H1 (cell line): ENCODE results near the gene YPEL4. TPM values are rescaled to one million over a fixed set of nuclear protein-coding genes. Genes with fewer than 3 reads are reported as not detected.

Experiments used
- CTCF ChIA-PET: fragments of 300-600 bp; sonication (Branson Sonifier 250); formaldehyde crosslinking; loops from one replicate; lab custom pipeline; 2021; ENCODE audit not compliant: partially characterized antibody; lab: Charles Lee
- POLR2A ChIA-PET: fragments of 300-600 bp; sonication (Branson Sonifier 250); formaldehyde crosslinking; loops from one replicate; lab custom pipeline; 2021; ENCODE audit warnings: inconsistent platforms; ENCODE audit not compliant: partially characterized antibody; lab: Charles Lee
- DNase-seq, 2 experiments: peaks; one replicate each; pipeline versions ENCODE4 v3.0.0 to v3.0.0-alpha.2; 2010 to 2022; ENCODE audit warnings: low spot score in 2 of 2, low read depth in 1 of 2, mixed read lengths in 1 of 2
- FAIRE-seq: peaks from 2 replicates; lab custom pipeline; 2011; peaks lifted over from hg19 to GRCh38; lab: Jason Lieb, UNC
- H2AFZ ChIP-seq: 2 replicates; pipeline ENCODE4 v1.8.1; 2012; ENCODE audit warnings: low read length, inconsistent platforms
- H2AK5ac ChIP-seq: 2 replicates; pipeline ENCODE4 v1.6.1; 2013; ENCODE audit warnings: low read depth, low read length
- H2BK120ac ChIP-seq: replicated peaks from 2 replicates; pipeline ENCODE3; 2013; ENCODE audit warnings: low read depth, low read length, inconsistent platforms
- H2BK12ac ChIP-seq: 2 replicates; pipeline ENCODE4 v1.6.1; 2013; ENCODE audit warnings: low read depth, low read length
- H2BK15ac ChIP-seq: 2 replicates; pipeline ENCODE4 v1.6.1; 2013; ENCODE audit warnings: low read length
- H2BK20ac ChIP-seq: 2 replicates; pipeline ENCODE4 v1.6.1; 2013; ENCODE audit warnings: low read length
- H2BK5ac ChIP-seq: 2 replicates; pipeline ENCODE4 v1.6.1; 2013; ENCODE audit warnings: low read depth, low read length
- H3K14ac ChIP-seq: 2 replicates; pipeline ENCODE4 v1.6.1; 2013; ENCODE audit warnings: inconsistent platforms; ENCODE audit not compliant: insufficient read length
- H3K18ac ChIP-seq: 2 replicates; pipeline ENCODE4 v1.6.1; 2013; ENCODE audit warnings: low read length; ENCODE audit errors: extremely low read depth
- H3K23ac ChIP-seq: 2 replicates; pipeline ENCODE4 v1.6.1; 2013; ENCODE audit warnings: inconsistent platforms; ENCODE audit not compliant: insufficient read length
- H3K23me2 ChIP-seq: 2 replicates; pipeline ENCODE4 v1.6.1; 2013; ENCODE audit warnings: low read depth, low read length
- H3K27ac ChIP-seq: 2 replicates; pipeline ENCODE4 v1.6.1; 2011; ENCODE audit warnings: low read depth, low read length, inconsistent platforms
- H3K27me3 ChIP-seq, 4 experiments: replicated peaks in 1 of 4; 1 replicate in 1 of 4; 2 replicates in 3 of 4; pipeline versions ENCODE4 v1.6.1 to v1.8.1; 2011 to 2013; ENCODE audit warnings: low read length in 3 of 4, mild to moderate bottlenecking in 3 of 4, inconsistent platforms in 2 of 4, mixed read lengths in 2 of 4, moderate library complexity in 1 of 4; ENCODE audit not compliant: control insufficient read depth in 3 of 4, insufficient read depth in 3 of 4; ENCODE audit errors: extremely low read depth in 1 of 4
- H3K36me3 ChIP-seq, 4 experiments: 2 replicates each; pipeline versions ENCODE4 v1.6.1 to v1.8.1; 2011 to 2013; ENCODE audit warnings: mild to moderate bottlenecking in 4 of 4, low read length in 3 of 4, moderate library complexity in 2 of 4, control low read depth in 1 of 4, inconsistent platforms in 1 of 4; ENCODE audit not compliant: insufficient read depth in 4 of 4, control insufficient read depth in 2 of 4
- H3K4ac ChIP-seq: replicated peaks from 2 replicates; pipeline ENCODE3; 2013; ENCODE audit warnings: low read length, low read depth, mixed read lengths, inconsistent platforms; ENCODE audit not compliant: insufficient read length
- H3K4me1 ChIP-seq, 4 experiments: replicated peaks in 1 of 4; 1 replicate in 1 of 4; 2 replicates in 3 of 4; pipeline versions ENCODE4 v1.6.1 to v1.8.1; 2011 to 2013; ENCODE audit warnings: low read length in 3 of 4, inconsistent platforms in 2 of 4, mixed read lengths in 1 of 4; ENCODE audit not compliant: insufficient read depth in 4 of 4, control insufficient read depth in 3 of 4
- H3K4me2 ChIP-seq, 2 experiments: 2 replicates each; pipeline versions ENCODE4 v1.6.1 to v1.8.1; 2011 to 2013; ENCODE audit warnings: low read depth in 2 of 2, low read length in 2 of 2, control low read depth in 1 of 2, inconsistent platforms in 1 of 2, mild to moderate bottlenecking in 1 of 2; ENCODE audit not compliant: insufficient read depth in 1 of 2
- H3K4me3 ChIP-seq, 4 experiments: fragments of 200-600, 300-600 bp in 1 of 4; sonication (generic), shearing (Covaris generic), sonication (Bioruptor Twin) in 1 of 4; 2 replicates each; pipeline versions ENCODE4 v1.5.1 to v1.8.1; 2011 to 2016; ENCODE audit warnings: low read length in 4 of 4, low read depth in 3 of 4, control low read depth in 2 of 4, inconsistent platforms in 2 of 4, mild to moderate bottlenecking in 2 of 4, mixed read lengths in 1 of 4, moderate library complexity in 1 of 4; ENCODE audit not compliant: insufficient read depth in 2 of 4; ENCODE audit errors: extremely low read depth in 1 of 4
- H3K56ac ChIP-seq: replicated peaks from 2 replicates; pipeline ENCODE3; 2013; ENCODE audit warnings: low read depth, mild to moderate bottlenecking, mixed read lengths, low read length, inconsistent platforms; ENCODE audit not compliant: insufficient read length
- H3K79me1 ChIP-seq: 2 replicates; pipeline ENCODE4 v1.6.1; 2013; ENCODE audit warnings: low read depth, low read length, control low read depth
- H3K79me2 ChIP-seq, 2 experiments: 2 replicates each; pipeline versions ENCODE4 v1.6.1 to v1.8.1; 2012 to 2013; ENCODE audit warnings: low read length in 2 of 2, mild to moderate bottlenecking in 2 of 2, inconsistent platforms in 1 of 2; ENCODE audit not compliant: insufficient read depth in 2 of 2, control insufficient read depth in 1 of 2
- H3K9ac ChIP-seq, 4 experiments: replicated peaks in 1 of 4; 1 replicate in 1 of 4; 2 replicates in 3 of 4; pipeline versions ENCODE4 v1.6.1 to v1.8.1; 2011 to 2013; ENCODE audit warnings: low read depth in 3 of 4, low read length in 3 of 4, control low read depth in 2 of 4, mild to moderate bottlenecking in 2 of 4, moderate library complexity in 2 of 4, inconsistent platforms in 1 of 4; ENCODE audit errors: extremely low read depth in 1 of 4
- H3K9me3 ChIP-seq, 2 experiments: 2 replicates each; pipeline versions ENCODE4 v1.6.1 to v1.8.1; 2012 to 2013; ENCODE audit warnings: mild to moderate bottlenecking in 2 of 2, moderate library complexity in 2 of 2, control low read depth in 1 of 2, inconsistent platforms in 1 of 2, low read depth in 1 of 2, low read length in 1 of 2, mixed read lengths in 1 of 2; ENCODE audit not compliant: insufficient read depth in 2 of 2
- H4K20me1 ChIP-seq, 2 experiments: replicated peaks in 1 of 2; 2 replicates each; pipeline versions ENCODE3 to v1.8.1; 2011 to 2013; ENCODE audit warnings: inconsistent platforms in 2 of 2, low read length in 2 of 2, mild to moderate bottlenecking in 1 of 2; ENCODE audit not compliant: insufficient read depth in 2 of 2, control insufficient read depth in 1 of 2
- H4K5ac ChIP-seq: 2 replicates; pipeline ENCODE4 v1.6.1; 2013; ENCODE audit warnings: low read length, low read depth, mixed read lengths, inconsistent platforms; ENCODE audit not compliant: insufficient read length
- H4K8ac ChIP-seq: 2 replicates; pipeline ENCODE4 v1.8.0; 2013; ENCODE audit warnings: mild to moderate bottlenecking, moderate library complexity, low read length, inconsistent platforms; ENCODE audit not compliant: insufficient read depth; ENCODE audit errors: extremely low read depth
- H4K91ac ChIP-seq: replicated peaks from 2 replicates; pipeline ENCODE3; 2013; ENCODE audit warnings: low read length, mixed read lengths, inconsistent platforms; ENCODE audit not compliant: insufficient read length
- CREB1 ChIP-seq: IDR thresholded peaks from 2 replicates; pipeline ENCODE4 v1.6.1; 2012; ENCODE audit warnings: inconsistent platforms
- JUND ChIP-seq: IDR thresholded peaks from 2 replicates; pipeline ENCODE4 v1.6.1; 2011; ENCODE audit warnings: mild to moderate bottlenecking, improper control_type of control experiment, low read length
- PHF8 ChIP-seq: fragments of 200-600 bp; sonication (generic); conservative IDR thresholded peaks from 2 replicates; pipeline ENCODE4 v1.7.1; 2012; ENCODE audit warnings: low read depth, mild to moderate bottlenecking, inconsistent platforms, low read length, moderate library complexity
- POLR2A ChIP-seq, 2 experiments: IDR thresholded peaks; 1 replicate in 1 of 2; 2 replicates in 1 of 2; pipeline ENCODE4 v1.6.1; 2011; ENCODE audit warnings: low read depth in 2 of 2, low read length in 2 of 2, mild to moderate bottlenecking in 2 of 2; ENCODE audit errors: control extremely low read depth in 1 of 2
- POLR2AphosphoS5 ChIP-seq: IDR thresholded peaks from 2 replicates; pipeline ENCODE4 v1.6.1; 2011; ENCODE audit warnings: low read depth, low read length
- RAD21 ChIP-seq, 2 experiments: IDR thresholded peaks in 1 of 2; conservative IDR thresholded peaks in 1 of 2; 2 replicates each; pipeline ENCODE4 v1.6.1; 2011; ENCODE audit warnings: low read depth in 2 of 2, low read length in 2 of 2, improper control_type of control experiment in 1 of 2, inconsistent platforms in 1 of 2, mild to moderate bottlenecking in 1 of 2, moderate library complexity in 1 of 2
- SIRT6 ChIP-seq: IDR thresholded peaks from one replicate; pipeline ENCODE4 v1.7.1; 2012; ENCODE audit warnings: low read length, inconsistent platforms
- SP4 ChIP-seq: IDR thresholded peaks from 2 replicates; pipeline ENCODE4 v1.6.1; 2012; ENCODE audit warnings: low read length, inconsistent platforms
- TAF1 ChIP-seq: IDR thresholded peaks from 2 replicates; pipeline ENCODE4 v1.6.1; 2011; ENCODE audit warnings: mild to moderate bottlenecking, low read depth, low read length
- WGBS, 2 experiments: shearing (Covaris generic) in 1 of 2; methylation state at CpG; one replicate each; pipeline versions ENCODE4 v1.1.6 to v1.1.7; 2013 to 2015; ENCODE audit warnings: low lambda C conversion rate in 2 of 2, mixed read lengths in 2 of 2, inconsistent platforms in 1 of 2, low coverage in 1 of 2, missing lambda C conversion rate in 1 of 2; ENCODE audit not compliant: insufficient replicate concordance in 2 of 2, insufficient coverage in 1 of 2, insufficient read length in 1 of 2; ENCODE audit errors: extremely low coverage in 1 of 2, missing lambda C conversion rate in 1 of 2; 5-methylcytosine and 5-hydroxymethylcytosine counted together
- long read RNA-seq, 2 experiments: library from RNA in 1 of 2; library from capped mRNA in 1 of 2; stranded (forward); transcript quantifications; one replicate each; pipeline ENCODE4 v2.0.0, GENCODE V29; 2021; ENCODE audit warnings: inconsistent platforms in 1 of 2
- polyA minus RNA-seq, 3 experiments: library from RNA; depleted of rRNA, polyadenylated mRNA; stranded (reverse); fragments of >200 nt; gene quantifications; 1 replicate in 2 of 3; 2 replicates in 1 of 3; pipeline ENCODE4 v1.2.3, GENCODE V29; 2011
- polyA plus RNA-seq, 7 experiments: library from polyadenylated mRNA; depleted of rRNA in 3 of 7; stranded (reverse) in 5 of 7; unstranded in 2 of 7; fragments of >200 nt in 5 of 7; fragments of 200-250 nt in 2 of 7; gene quantifications; 1 replicate in 5 of 7; 2 replicates in 1 of 7; 4 replicates in 1 of 7; pipeline versions ENCODE4 v1.2.1 to v1.2.3, GENCODE V29; 2011 to 2013; ENCODE audit warnings: missing spikeins in 2 of 7, mixed read lengths in 2 of 7
- total RNA-seq: library from RNA; stranded (reverse); fragmentation: NEBNext Ultra II Directional; extraction: Animal tissue kit (Norgen Biotek cat#: 25700); gene quantifications from 2 replicates; pipeline ENCODE4 v1.2.1, GENCODE V29; 2021

Gene YPEL4, protein sequence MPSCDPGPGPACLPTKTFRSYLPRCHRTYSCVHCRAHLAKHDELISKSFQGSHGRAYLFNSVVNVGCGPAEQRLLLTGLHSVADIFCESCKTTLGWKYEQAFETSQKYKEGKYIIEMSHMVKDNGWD
- total RNA-seq: 0.13 TPM in 1 of 2 replicates, not detected in the other
- 0.09 and 0.38 TPM in 2 replicates for polyA plus RNA-seq (2011; rRNA removed)
- 0.05 TPM for polyA plus RNA-seq (2011; cell fraction: cytosol; rRNA removed)
- 0.19 TPM for polyA plus RNA-seq (2011; cell fraction: nucleus; rRNA removed)
- 4.7 to 5.7 TPM (median 5.0 TPM) in 4 replicates for polyA plus RNA-seq (2012, experiment 1 of 2)
- 0.89 TPM for polyA plus RNA-seq (2012, experiment 2 of 2)
- polyA plus RNA-seq (2013, experiment 1 of 2): 0.06 TPM
- 0.06 TPM for polyA plus RNA-seq (2013, experiment 2 of 2)
- polyA minus RNA-seq (2011; rRNA and poly(A)+ RNA removed): 0.07 and 0.19 TPM in 2 replicates
- not detected for polyA minus RNA-seq (2011; cell fraction: cytosol; rRNA and poly(A)+ RNA removed)
- polyA minus RNA-seq (2011; cell fraction: nucleus; rRNA and poly(A)+ RNA removed): 0.40 TPM
- long read RNA-seq, experiment 1: 0 reads
- long read RNA-seq, experiment 2: 0 reads

DNA sequence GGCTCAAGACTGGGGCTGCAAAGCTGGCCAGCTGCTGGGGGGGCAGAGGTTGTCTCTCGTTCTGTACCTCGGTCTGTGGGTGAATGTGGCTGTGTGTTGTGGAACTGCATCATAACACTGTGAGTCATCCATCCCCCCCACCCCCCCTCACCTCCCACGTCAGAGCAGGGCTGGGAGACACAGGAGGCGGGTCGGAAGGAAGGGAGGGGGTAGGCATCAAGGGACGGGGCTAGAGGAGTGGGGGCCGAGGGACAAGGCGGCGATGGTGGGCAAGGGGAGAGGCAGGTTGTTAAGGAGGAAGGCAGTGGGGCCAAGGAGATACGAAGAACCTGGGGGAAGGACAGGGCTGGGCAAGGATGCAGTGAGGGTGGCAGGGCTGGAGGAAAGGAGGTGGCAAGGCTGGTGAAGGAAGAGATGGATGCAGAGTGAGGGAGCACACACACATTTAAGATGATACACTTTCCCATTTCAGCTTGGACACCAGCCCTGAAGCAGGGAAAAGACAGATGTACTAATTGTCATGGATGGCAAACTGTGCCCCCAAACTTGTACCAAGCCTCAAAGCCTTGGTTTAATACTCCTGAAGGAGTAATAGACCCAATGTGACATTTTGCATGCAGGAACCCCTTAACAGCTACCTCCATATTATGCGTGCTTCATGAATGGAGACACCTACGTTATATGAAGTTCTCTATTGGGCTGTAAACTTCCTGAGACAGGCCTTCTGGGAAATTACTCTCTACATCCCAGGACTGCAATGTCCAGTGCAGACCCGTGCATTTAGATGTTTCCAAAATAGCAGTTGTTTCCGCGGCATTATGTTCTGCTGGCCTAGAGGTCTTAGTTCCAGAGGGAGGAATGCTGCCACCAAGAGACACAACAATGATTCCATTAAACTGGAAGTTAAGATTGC, at the start of gene YPEL4:
Gene YPEL4, minus strand, starts transcription at position 87 of the 913 bp plus-strand sequence. CDS start 2,805 bp downstream, outside the sequence.
- no peak within 1 kb of the TSS for H3K27ac ChIP-seq
- CTCF ChIA-PET: interaction anchor here (0.6 to 14.3 kb wide), 6 partner anchors 9 to 192 kb away, joined by 3 to 357 read pairs (median 8); partner anchors contain the start of gene UBE2L6
- H3K4ac ChIP-seq: peak within 1 kb of the TSS; percentile 80
- peak within 1 kb of the TSS; percentile 69 for H2BK5ac ChIP-seq
- peak within 1 kb of the TSS; percentile 76 for H3K18ac ChIP-seq
- H3K9ac ChIP-seq: peak within 1 kb of the TSS in 3 of 4 experiments; percentile 49 to 64 (median 64); a peak in 6 of 7 replicates
- 26% methylated on average over 12 of the region's 15 CpGs; no CpG with 5 or more reads in 1 of the 2 experiments for WGBS, 2 experiments
- H3K27me3 ChIP-seq: peaks cover 0 to 4% (median 1%) of the 10 kb centered on the region in 4 experiments; a peak in 5 of 7 replicates
- H3K4me1 ChIP-seq: peaks cover 26 to 47% (median 34%) of the 10 kb centered on the region in 4 experiments
- H3K4me3 ChIP-seq: peak within 1 kb of the TSS; percentile 27 to 65 (median 50); a peak in 7 of 8 replicates
- POLR2A ChIA-PET: interaction anchor here (0.8 to 29.6 kb wide), 18 partner anchors 3 to 304 kb away, joined by 3 to 1546 read pairs (median 6); partner anchors contain the start of genes CLP1, SERPING1, SLC43A1 and TIMM10
- peaks cover 12 to 21% of the 10 kb centered on the region in 2 experiments for H4K20me1 ChIP-seq
- H4K91ac ChIP-seq: no peak within 1 kb of the TSS
- no peak within 1 kb of the TSS for H3K56ac ChIP-seq
- H3K23ac ChIP-seq: no peak within 1 kb of the TSS
- FAIRE-seq (no peak), DNase-seq (peak in 1 of 2 experiments; percentile 60)
- H4K5ac ChIP-seq: no peak within 1 kb of the TSS
- H2BK12ac ChIP-seq: peak within 1 kb of the TSS; percentile 91
- no peaks in the 10 kb centered on the region for H3K79me1 ChIP-seq
- no peak within 1 kb of the TSS for H2AFZ ChIP-seq
- peak within 1 kb of the TSS; percentile 78 for H2AK5ac ChIP-seq
- no peaks in the 10 kb centered on the region for H3K36me3 ChIP-seq
- 0 out of 2 replicates have a peak within 1 kb of the TSS, but pooled peaks have one; percentile 19 for H4K8ac ChIP-seq
- peaks cover 28% of the 10 kb centered on the region for H3K23me2 ChIP-seq
- H3K4me2 ChIP-seq: peak within 1 kb of the TSS; percentile 92 to 95
- H3K79me2 ChIP-seq: no peaks in the 10 kb centered on the region
- no peak within 1 kb of the TSS for H2BK120ac ChIP-seq
- peak within 1 kb of the TSS; percentile 20; the same call in 1 of the 2 replicates for H2BK15ac ChIP-seq
- H3K14ac ChIP-seq: no peak within 1 kb of the TSS
- peak within 1 kb of the TSS; percentile 64; the same call in 1 of the 2 replicates for H2BK20ac ChIP-seq
- no peaks in the 10 kb centered on the region for H3K9me3 ChIP-seq
- TF ChIP-seq SIRT6 (peak; percentile 66), POLR2A (IDR thresholded peaks at IDR 0.05; ENCODE audit: control extremely low read depth in 1 of 2, low read depth in 2 of 2, low read length in 2 of 2) (peak; percentile 36 to 75), PHF8 (no peak), CREB1 (peak; percentile 82), POLR2AphosphoS5 (peak; percentile 95), RAD21 (IDR thresholded peaks at IDR 0.05 in 1 of 2, conservative IDR thresholded peaks at IDR 0.05 in 1 of 2; ENCODE audit: low read depth in 2 of 2, low read length in 2 of 2) (no peak), SP4 (peak; percentile 43; the same call in 1 of the 2 replicates), TAF1 (no peak), JUND (peak; percentile 68; the same call in 1 of the 2 replicates)
